ENCODE measurements around the gene OCSTAMP.

OCSTAMP gene

DNA sequence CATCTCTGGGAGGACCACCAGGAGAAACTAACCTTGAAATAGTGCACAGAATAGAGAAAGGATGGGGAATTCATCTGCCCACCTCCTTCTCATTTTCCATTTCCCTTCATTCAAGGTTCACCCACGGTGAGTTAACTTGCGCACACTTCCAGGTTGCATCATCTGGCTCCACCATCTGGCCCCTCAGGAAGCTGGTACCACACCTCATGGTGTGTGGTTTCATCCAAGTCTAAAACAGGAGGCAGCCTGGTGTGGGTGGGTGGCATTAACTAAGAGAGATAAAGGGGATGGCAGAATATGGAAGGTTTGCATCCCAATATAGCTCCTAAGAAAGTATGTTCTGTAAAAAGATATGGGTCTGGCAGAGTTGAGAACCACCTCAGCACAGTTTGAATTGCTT lies 40.9 kb downstream of the OCSTAMP start:
- DNase-seq, result no peak

DNA sequence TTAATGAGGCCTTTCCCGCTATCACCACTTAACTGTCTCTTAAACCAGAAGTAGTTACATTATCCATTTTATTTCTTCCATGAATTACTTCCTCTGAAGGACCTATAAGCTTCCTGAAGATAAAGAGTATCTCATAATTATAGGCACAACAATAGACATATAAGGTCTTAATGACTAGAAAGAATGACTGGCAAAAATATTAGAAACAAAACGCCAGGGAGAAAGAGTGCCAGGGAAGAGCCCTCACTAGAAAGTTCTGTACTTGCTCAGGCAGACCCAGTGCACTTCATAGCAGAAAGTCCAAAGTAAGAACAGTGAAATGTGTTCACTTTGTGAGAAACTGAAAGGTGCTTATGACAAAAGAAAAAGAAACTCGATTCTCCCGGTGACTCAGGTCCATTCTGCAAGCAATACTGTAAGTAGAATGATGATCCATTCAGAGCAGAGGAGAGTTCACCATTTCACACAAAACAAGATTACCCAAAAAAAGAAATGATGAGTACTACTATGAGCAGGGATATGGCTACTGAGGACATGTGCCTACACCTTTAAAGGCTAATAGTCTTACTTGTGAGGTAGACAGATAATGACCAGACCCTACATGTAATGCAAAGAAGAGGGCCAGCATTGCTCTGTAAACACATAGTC lies 42.6 kb downstream of the OCSTAMP start:
- DNase-seq, result no peak

DNA sequence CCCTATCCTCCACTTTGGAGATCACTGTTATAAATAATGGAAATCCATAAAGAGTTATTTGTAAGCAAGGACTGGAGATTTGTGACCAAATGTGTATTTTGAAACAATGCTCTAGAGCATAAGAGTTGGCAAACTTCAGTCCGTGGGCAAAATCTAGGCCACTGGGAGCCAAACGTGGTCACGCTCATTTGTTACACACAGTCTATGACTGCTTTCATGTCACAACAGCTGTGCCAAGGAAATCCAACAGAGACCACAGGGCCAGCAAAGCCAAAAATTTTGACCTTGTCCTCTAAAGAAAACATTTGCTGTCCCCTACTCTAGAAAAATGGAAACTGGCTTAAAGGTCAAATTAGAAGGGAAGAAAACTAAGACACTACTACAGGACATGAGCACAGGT lies 44.9 kb downstream of the OCSTAMP start:
- DNase-seq, result no peak

DNA sequence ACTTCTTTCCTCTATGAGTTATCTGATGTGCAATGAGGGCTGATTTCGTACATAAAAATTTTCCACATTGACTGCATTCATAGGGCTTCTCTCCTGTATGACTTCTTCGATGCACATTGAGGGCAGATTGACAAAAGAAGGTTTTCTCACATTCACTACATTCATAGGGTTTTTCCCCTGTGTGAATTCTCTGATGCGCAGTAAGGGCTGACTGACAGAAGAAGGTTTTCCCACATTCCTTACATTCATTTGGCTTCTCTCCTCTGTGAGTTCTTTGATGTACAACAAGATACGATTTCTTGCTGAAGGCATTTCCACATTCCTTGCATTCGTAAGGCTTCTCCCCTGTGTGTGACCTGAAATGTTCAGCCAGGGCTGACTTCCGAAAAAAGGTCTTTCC lies 48.5 kb downstream of the OCSTAMP start:
- no peak for DNase-seq

DNA sequence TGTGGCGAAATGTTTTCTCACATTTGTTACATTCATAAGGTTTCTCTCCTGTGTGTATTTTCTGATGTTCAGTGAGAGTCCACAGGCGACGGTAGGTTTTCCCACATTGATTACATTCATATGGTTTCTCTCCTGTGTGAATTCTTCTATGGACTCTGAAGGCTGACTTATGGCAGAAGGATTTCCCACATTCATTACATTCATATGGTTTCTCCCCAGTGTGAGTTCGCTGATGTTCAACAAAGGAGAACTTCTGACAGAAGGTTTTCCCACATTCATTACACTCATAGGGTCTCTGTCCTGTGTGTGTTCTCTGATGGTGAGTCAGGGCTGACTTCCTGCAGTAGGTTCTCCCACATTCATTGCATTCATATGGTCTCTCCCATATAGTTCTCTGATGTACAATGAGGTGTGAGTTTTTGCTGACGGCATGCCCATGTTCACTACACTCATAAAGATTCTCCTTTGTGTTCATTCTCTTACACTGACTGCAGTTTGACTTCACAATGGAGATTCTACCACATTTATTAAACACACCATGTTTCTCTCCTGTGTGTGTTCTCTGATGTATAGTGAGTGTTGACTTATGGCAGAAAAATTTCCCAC lies 49.0 kb downstream of the OCSTAMP start:
- DNase-seq, result no peak

GRCh38 chr20:46494077-46494476 lies 56.4 kb downstream of the OCSTAMP start:
- DNase-seq, result no peak

GRCh38 chr20:46491354-46491753 lies 59.1 kb downstream of the OCSTAMP start:
- DNase-seq, result no peak

Measured in fibroblast of skin of scalp (primary cell).